SJCRH30 (cell line): ENCODE measurements around the gene GCNT2. TPM values are rescaled to one million over a fixed set of nuclear protein-coding genes. Genes with fewer than 3 reads are reported as not detected.
"Not testable (repeated sequence)": the region's sequence is repeated elsewhere in the genome, so short reads cannot be mapped to it uniquely, and the experiment has no call there.

Experiments
- DNase-seq, 2 experiments: peaks; one replicate each; pipeline ENCODE4 v3.0.0-alpha.2; 2015 to 2020
- H3K27ac ChIP-seq: fragments of 250-450 bp; sonication (Bioruptor Pico); 2 replicates; pipeline ENCODE4 v1.5.1; 2020; ENCODE audit warnings: mild to moderate bottlenecking, moderate library complexity
- H3K27me3 ChIP-seq: fragments of 250-450 bp; sonication (Bioruptor Pico); 2 replicates; pipeline ENCODE4 v1.5.1; 2020; ENCODE audit warnings: mild to moderate bottlenecking, moderate library complexity
- H3K36me3 ChIP-seq: fragments of 250-450 bp; sonication (Bioruptor Pico); 2 replicates; pipeline ENCODE4 v1.5.1; 2020; ENCODE audit warnings: mild to moderate bottlenecking, moderate library complexity
- H3K4me1 ChIP-seq: fragments of 250-450 bp; sonication (Bioruptor Pico); 2 replicates; pipeline ENCODE4 v1.5.1; 2020; ENCODE audit warnings: mild to moderate bottlenecking, moderate library complexity
- H3K4me3 ChIP-seq: fragments of 250-450 bp; sonication (Bioruptor Pico); 2 replicates; pipeline ENCODE4 v1.5.1; 2020; ENCODE audit warnings: mild to moderate bottlenecking, moderate library complexity
- H3K9me3 ChIP-seq: fragments of 250-450 bp; sonication (Bioruptor Pico); replicated peaks from 2 replicates; pipeline ENCODE4 v1.5.1; 2020; ENCODE audit warnings: mild to moderate bottlenecking, moderate library complexity
- total RNA-seq: library from RNA; depleted of rRNA; stranded (reverse); fragments of >200 nt; shearing (Covaris generic); gene quantifications from 2 replicates; pipeline ENCODE4 v1.2.3, GENCODE V29; 2014

GCNT2 gene
- total RNA-seq, 1 experiment from 2014 or later: 0.14 TPM

- H3K9me3 ChIP-seq, H3K4me1 ChIP-seq, H3K36me3 ChIP-seq, H3K27me3 ChIP-seq, H3K4me3 ChIP-seq, DNase-seq, H3K27ac ChIP-seq: not testable (repeated sequence)
These were observed 95.1 kb downstream of the GCNT2 start for GRCh38 chr6:10616266-10616665.

- Histone ChIP-seq H3K9me3 (no peaks in the 10 kb centered on the region), H3K36me3 (no peaks in the 10 kb centered on the region), H3K27me3 (no peaks in the 10 kb centered on the region), H3K4me3 (no peak overlapping the region), H3K4me1 (no peaks in the 10 kb centered on the region), H3K27ac (no peak overlapping the region)
- DNase-seq: no peak
These were observed 96.0 kb downstream of the GCNT2 start for GRCh38 chr6:10617008-10617696.

DNA sequence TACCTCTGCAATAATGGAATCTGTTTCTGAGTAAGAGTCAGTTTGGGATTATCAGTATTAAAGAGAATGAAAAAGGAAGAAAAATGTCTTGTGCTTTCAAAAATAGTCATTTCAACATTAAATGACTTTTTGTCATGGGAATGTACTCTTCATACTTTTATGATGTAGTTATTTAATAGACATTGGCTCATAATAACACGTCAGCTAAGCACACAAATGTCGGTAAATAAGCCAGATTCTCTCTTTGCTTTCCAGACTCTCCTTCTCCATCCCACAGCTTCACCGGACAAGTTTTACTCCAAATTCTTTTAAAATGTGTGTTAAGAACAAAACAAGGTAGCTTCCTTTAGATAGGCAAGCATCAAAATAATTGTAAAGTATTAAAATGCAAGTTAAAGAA lies 97.3 kb downstream of the GCNT2 start:
- no peaks in the 10 kb centered on the region for H3K27me3 ChIP-seq
- H3K4me3 ChIP-seq: no peak overlapping the region
- no peak overlapping the region for H3K27ac ChIP-seq
- no peaks in the 10 kb centered on the region for H3K36me3 ChIP-seq
- H3K9me3 ChIP-seq: no peaks in the 10 kb centered on the region
- H3K4me1 ChIP-seq: no peaks in the 10 kb centered on the region
- no peak for DNase-seq

DNA sequence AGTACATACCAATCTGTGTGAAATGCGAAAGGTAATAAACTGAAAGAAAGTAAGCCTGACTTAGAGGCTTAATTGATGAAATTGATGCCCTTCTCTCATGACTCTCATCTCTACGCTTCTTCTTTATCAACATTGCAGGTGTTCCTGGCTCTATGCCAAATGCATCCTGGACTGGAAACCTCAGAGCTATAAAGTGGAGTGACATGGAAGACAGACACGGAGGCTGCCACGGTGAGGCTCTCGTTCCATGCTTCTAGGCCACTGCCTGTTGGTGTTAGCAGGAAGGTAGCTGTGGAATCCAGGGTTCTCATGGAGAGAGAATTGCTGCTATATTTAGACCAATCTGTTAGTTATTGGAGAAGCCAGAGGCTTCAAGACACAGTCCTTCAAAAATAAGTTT lies 100.1 kb downstream of the GCNT2 start:
- Histone ChIP-seq H3K9me3 (no peaks in the 10 kb centered on the region), H3K27me3 (no peaks in the 10 kb centered on the region), H3K4me3 (no peak overlapping the region), H3K36me3 (no peaks in the 10 kb centered on the region), H3K27ac (no peak overlapping the region), H3K4me1 (no peaks in the 10 kb centered on the region)
- no peak for DNase-seq

GRCh38 chr6:10621847-10622246 lies 100.7 kb downstream of the GCNT2 start:
- Histone ChIP-seq H3K4me1 (no peaks in the 10 kb centered on the region), H3K27me3 (no peaks in the 10 kb centered on the region), H3K9me3 (no peaks in the 10 kb centered on the region)

GRCh38 chr6:10624836-10625235 lies 103.7 kb downstream of the GCNT2 start:
- H3K4me3 ChIP-seq: no peak overlapping the region
- H3K9me3 ChIP-seq: no peaks in the 10 kb centered on the region
- no peak for DNase-seq
- H3K27ac ChIP-seq: no peak overlapping the region
- H3K36me3 ChIP-seq: no peaks in the 10 kb centered on the region
- no peaks in the 10 kb centered on the region for H3K27me3 ChIP-seq
- H3K4me1 ChIP-seq: no peaks in the 10 kb centered on the region

More at GRCh38 chr6:10621847-10622246, 100.7 kb downstream of the GCNT2 start:
- Histone ChIP-seq H3K27ac (no peak overlapping the region), H3K36me3 (no peaks in the 10 kb centered on the region), H3K4me3 (no peak overlapping the region)
- DNase-seq: peak in 1 of 2 experiments; percentile 4

DNA sequence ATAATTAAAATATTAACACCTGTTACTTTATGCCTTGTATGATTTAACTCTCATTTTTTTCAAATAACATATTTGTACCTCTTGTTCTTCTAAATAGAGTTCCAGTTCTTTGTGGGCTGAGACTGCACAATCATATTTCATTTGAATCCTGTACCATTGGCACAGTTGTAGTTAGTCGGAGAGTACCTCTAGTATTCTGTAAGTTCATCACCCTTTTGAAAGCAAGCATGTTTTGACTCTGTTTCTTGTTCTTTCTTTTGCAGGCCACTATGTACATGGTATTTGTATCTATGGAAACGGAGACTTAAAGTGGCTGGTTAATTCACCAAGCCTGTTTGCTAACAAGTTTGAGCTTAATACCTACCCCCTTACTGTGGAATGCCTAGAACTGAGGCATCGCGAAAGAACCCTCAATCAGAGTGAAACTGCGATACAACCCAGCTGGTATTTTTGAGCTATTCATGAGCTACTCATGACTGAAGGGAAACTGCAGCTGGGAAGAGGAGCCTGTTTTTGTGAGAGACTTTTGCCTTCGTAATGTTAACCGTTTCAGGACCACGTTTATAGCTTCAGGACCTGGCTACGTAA lies 105.1 kb downstream of the GCNT2 start:
- H3K4me1 ChIP-seq: no peaks in the 10 kb centered on the region
- H3K4me3 ChIP-seq: no peak overlapping the region
- H3K27ac ChIP-seq: no peak overlapping the region
- no peaks in the 10 kb centered on the region for H3K9me3 ChIP-seq
- H3K27me3 ChIP-seq: no peaks in the 10 kb centered on the region
- DNase-seq: no peak
- H3K36me3 ChIP-seq: no peaks in the 10 kb centered on the region

GRCh38 chr6:10627800-10628199 lies 106.6 kb downstream of the GCNT2 start:
- DNase-seq: no peak
- H3K4me3 ChIP-seq: no peak overlapping the region
- H3K4me1 ChIP-seq: no peaks in the 10 kb centered on the region
- no peaks in the 10 kb centered on the region for H3K27me3 ChIP-seq
- H3K27ac ChIP-seq: no peak overlapping the region
- no peaks in the 10 kb centered on the region for H3K36me3 ChIP-seq
- H3K9me3 ChIP-seq: no peaks in the 10 kb centered on the region

GRCh38 chr6:10630178-10630577 lies 109.0 kb downstream of the GCNT2 start:
- Histone ChIP-seq H3K4me3 (no peak overlapping the region), H3K27ac (no peak overlapping the region), H3K27me3 (no peaks in the 10 kb centered on the region), H3K4me1 (no peaks in the 10 kb centered on the region), H3K36me3 (no peaks in the 10 kb centered on the region), H3K9me3 (no peaks in the 10 kb centered on the region)
- no peak for DNase-seq

DNA sequence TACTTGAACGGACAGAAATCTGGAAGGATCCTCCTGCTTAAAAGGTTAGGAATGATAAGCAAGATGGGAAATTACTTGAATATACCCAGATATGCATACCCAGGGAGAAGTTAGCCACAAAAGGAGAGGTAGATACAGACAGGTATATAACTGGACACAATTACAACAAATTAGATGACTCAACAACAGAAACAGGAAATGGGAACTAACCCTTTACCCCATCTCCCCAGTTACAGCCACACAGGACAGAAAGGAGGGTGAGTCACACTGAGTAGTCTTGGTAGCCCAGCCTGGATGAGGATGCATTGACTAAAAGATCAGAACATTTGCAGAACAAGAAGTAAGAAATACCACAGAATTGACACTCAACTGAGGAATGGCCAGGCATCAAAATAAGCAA lies 112.1 kb downstream of the GCNT2 start:
- no peak for DNase-seq
- Histone ChIP-seq H3K27me3 (no peaks in the 10 kb centered on the region), H3K27ac (no peak overlapping the region), H3K36me3 (no peaks in the 10 kb centered on the region), H3K4me1 (no peaks in the 10 kb centered on the region), H3K4me3 (no peak overlapping the region), H3K9me3 (no peaks in the 10 kb centered on the region)

DNA sequence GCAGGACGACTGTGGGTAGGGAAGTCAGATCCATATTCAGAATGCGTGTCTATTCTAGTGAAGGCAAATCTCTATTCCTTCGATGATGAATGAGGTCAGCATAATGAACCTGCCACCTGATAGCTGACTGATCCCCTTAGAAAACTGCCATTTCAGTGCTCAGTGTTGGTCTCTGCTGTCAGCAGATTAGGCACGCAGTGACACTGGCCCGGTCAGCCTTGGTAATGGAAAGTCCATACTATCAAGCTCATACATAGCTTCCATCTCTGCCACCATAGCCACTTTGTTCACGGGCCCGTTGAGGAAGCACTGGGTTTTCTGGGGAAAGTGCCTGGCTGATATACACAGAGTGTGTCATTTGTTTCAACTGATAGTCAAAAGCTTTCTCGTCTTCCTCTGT lies 119.3 kb downstream of the GCNT2 start:
- no peaks in the 10 kb centered on the region for H3K36me3 ChIP-seq
- no peak overlapping the region for H3K27ac ChIP-seq
- H3K4me1 ChIP-seq: no peaks in the 10 kb centered on the region
- no peak for DNase-seq
- no peaks in the 10 kb centered on the region for H3K9me3 ChIP-seq
- H3K27me3 ChIP-seq: no peaks in the 10 kb centered on the region
- no peak overlapping the region for H3K4me3 ChIP-seq

DNA sequence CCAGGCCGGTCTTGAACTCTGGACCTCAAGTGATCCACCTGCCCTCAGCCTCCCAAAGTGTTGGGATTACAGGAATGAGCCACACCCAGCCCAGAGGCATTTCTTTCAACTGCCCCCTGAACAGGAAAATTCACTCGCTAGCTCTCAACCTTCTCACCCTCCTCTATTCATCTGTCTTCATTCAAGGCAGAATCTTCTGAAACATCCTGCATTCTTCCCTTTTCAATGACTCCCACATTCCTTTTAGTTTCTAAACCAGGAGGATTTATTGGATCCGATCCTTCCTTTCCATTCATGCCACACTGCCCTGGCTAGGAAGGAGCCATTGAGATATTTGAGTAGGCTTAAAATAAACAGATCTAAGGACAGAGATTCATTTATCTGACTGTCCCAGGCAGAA lies 120.4 kb downstream of the GCNT2 start:
- Histone ChIP-seq H3K27me3 (no peaks in the 10 kb centered on the region), H3K4me1 (no peaks in the 10 kb centered on the region), H3K4me3 (no peak overlapping the region), H3K36me3 (no peaks in the 10 kb centered on the region), H3K9me3 (no peaks in the 10 kb centered on the region), H3K27ac (no peak overlapping the region)
- no peak for DNase-seq

DNA sequence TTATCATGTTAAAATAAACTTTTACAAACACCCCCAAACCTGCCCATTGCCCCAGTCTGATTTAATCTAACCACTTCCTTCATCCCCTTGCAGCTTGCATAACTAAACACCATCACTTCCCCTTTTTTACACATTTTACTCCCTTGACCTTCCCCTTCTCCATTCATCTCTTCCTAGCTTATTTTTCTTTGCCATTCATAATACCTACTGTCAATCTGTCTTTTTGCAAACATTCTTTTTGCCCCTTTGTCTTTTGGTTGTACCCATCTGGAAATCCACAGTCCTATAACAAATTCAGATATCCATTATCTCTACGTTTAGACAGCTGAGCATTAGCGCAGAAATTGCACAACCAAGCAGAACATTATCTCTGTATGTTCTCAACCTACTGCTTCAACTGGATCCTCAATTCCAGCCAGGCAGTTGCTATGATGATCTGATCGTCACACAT lies 122.1 kb downstream of the GCNT2 start:
- H3K27me3 ChIP-seq: no peaks in the 10 kb centered on the region
- no peak overlapping the region for H3K27ac ChIP-seq
- no peak overlapping the region for H3K4me3 ChIP-seq
- no peak for DNase-seq
- no peaks in the 10 kb centered on the region for H3K9me3 ChIP-seq
- H3K36me3 ChIP-seq: no peaks in the 10 kb centered on the region
- H3K4me1 ChIP-seq: no peaks in the 10 kb centered on the region

DNA sequence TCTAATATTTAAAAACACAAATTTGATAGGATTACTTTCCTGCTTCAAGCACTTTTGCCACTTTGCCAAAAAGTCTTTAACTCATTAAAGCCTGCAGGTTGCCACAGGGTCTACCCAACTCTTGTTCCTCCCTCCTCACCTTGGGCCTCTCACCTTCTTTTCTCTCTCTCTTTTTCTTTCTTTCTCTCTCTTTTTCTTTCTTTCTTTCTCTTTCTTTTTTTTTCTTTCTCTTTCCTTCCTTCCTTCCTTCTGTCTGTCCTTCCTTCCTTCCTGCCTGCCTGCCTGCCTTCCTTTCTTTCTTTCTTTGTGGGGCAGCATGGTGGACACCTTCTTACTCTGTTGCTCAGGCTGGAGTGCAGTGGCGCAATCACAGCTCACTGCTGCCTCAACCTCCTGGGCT lies 123.1 kb downstream of the GCNT2 start:
- Histone ChIP-seq H3K27me3 (no peaks in the 10 kb centered on the region), H3K27ac (no peak overlapping the region), H3K4me1 (no peaks in the 10 kb centered on the region), H3K36me3 (no peaks in the 10 kb centered on the region), H3K4me3 (no peak overlapping the region), H3K9me3 (no peaks in the 10 kb centered on the region)
- DNase-seq: no peak

- Histone ChIP-seq H3K36me3 (no peaks in the 10 kb centered on the region), H3K4me1 (0 out of 2 replicates have a peak, but pooled peaks cover 2% of the 10 kb centered on the region), H3K27ac (no peak overlapping the region)
These were observed 134.4 kb downstream of the GCNT2 start for GRCh38 chr6:10655508-10656055.

More at GRCh38 chr6:10655508-10656055, 134.4 kb downstream of the GCNT2 start:
- Histone ChIP-seq H3K4me3 (no peak overlapping the region), H3K27me3 (no peaks in the 10 kb centered on the region), H3K9me3 (no peaks in the 10 kb centered on the region)
- no peak for DNase-seq
